Skeletal muscle tissue (tissue), 4 donors: Measurements from ENCODE around the gene ACER3. TPM values are rescaled to one million over a fixed set of nuclear protein-coding genes. Genes with fewer than 3 reads are reported as not detected.

Experiments
- H3K27ac ChIP-seq: one replicate; pipeline ENCODE4 v1.7.0; 2013; ENCODE audit warnings: mild to moderate bottlenecking, low read depth, low read length, inconsistent platforms
- H3K27me3 ChIP-seq, 3 donors: one replicate each; pipeline ENCODE4 v1.7.0; 2013; ENCODE audit warnings: low read length in 3 of 3; ENCODE audit not compliant: control insufficient read depth in 3 of 3, insufficient read depth in 3 of 3
- H3K36me3 ChIP-seq, 3 donors: one replicate each; pipeline ENCODE4 v1.7.0; 2013; ENCODE audit warnings: low read length in 3 of 3; ENCODE audit not compliant: control insufficient read depth in 3 of 3, insufficient read depth in 3 of 3
- H3K4me1 ChIP-seq, 3 donors: one replicate each; pipeline ENCODE4 v1.7.0; 2013; ENCODE audit warnings: low read length in 3 of 3, mild to moderate bottlenecking in 3 of 3; ENCODE audit not compliant: control insufficient read depth in 3 of 3, insufficient read depth in 3 of 3
- H3K4me3 ChIP-seq, 3 donors: one replicate each; pipeline ENCODE4 v1.7.0; 2013; ENCODE audit warnings: low read length in 3 of 3
- H3K9ac ChIP-seq, 3 donors: one replicate each; pipeline ENCODE4 v1.7.0; 2013; ENCODE audit warnings: low read length in 3 of 3, mild to moderate bottlenecking in 3 of 3, moderate library complexity in 2 of 3, low read depth in 1 of 3
- H3K9me3 ChIP-seq, 3 donors: one replicate each; pipeline ENCODE4 v1.7.0; 2013; ENCODE audit warnings: low read length in 3 of 3; ENCODE audit not compliant: control insufficient read depth in 3 of 3
- total RNA-seq: library from RNA; depleted of rRNA; stranded (reverse); fragments of >200 nt; gene quantifications from one replicate; pipeline ENCODE4 v1.2.3, GENCODE V29; 2014
- donor health status: Osteomylitis.

Gene ACER3
- total RNA-seq, 1 donor from 2014 or later, result 7.3 TPM

DNA sequence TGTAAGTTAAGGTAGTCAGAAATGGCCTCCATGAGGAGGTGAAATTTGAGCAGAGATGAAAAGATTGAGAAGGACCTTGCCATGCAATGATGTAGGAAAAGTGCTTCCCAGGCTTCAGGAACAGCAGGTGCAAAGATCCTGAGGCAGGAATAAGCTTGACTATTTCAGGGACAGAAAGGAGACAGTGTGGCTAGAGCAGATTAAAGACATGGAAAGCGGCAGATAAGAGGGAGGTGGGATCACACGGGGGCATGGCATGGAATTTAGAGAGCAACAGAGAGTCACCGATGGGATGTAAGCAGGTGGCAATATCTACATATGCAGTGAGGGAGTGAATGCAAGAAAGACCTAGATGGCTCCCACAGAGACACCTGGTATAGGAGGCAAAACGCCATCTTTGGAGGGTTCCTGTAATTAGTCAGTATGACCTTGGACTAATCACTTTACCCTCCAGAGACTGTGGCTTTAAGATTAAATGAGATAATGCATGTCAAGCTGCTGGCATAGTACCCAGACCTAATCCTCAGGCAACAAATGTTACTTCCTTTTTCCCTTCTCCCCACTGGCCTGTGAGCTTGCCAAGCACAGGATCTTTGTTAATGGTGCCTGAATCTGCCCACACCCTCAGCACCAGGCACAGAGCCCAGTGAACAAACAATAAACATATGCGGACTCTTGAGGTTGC, 24.6 kb upstream of the ACER3 start:
- H3K27me3 ChIP-seq, result peaks cover 0 to 18% (median 7%) of the 10 kb centered on the region in 3 donors
- no peaks in the 10 kb centered on the region for H3K36me3 ChIP-seq
- no peak overlapping the region for H3K4me3 ChIP-seq
- no peaks in the 10 kb centered on the region for H3K9me3 ChIP-seq
- no peak overlapping the region for H3K9ac ChIP-seq
- peak overlapping the region; percentile 36 for H3K27ac ChIP-seq
- peaks cover 6 to 19% (median 14%) of the 10 kb centered on the region in 3 donors for H3K4me1 ChIP-seq

DNA sequence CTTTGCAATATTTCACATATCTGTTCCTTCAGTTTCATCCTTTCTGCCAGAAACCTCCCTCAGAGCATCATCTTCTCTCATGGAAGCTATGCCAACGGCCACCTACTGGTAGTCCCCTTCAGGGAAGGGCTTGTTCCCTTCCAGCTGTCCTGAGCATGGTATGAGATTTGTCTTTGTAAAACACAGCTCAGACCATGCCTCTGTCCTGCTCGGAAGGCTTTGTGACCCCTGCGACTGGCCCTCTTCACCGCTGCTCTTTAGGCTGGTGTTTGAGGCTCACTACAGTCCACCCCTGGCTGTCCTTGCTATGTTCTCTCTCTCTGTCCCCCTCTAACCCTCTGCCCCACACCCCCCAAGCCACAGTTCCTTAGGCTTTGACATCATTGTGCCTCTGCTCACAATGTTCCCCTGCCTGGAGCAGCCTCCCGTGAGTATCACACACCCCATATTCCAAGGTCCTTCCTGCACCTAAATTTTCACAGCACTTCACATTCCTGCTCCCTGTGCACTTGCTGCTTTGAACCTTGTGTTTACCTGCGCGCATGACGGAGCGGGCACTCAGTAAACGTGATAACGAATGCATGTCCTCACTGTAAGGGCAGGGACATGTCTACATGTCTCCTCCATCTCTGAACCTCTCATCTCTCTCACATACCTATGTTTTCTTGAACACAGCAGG, 24.0 kb upstream of the ACER3 start:
- H3K9ac ChIP-seq, result no peak overlapping the region
- H3K36me3 ChIP-seq, result no peaks in the 10 kb centered on the region
- no peak overlapping the region for H3K4me3 ChIP-seq
- no peak overlapping the region for H3K27ac ChIP-seq
- no peaks in the 10 kb centered on the region for H3K9me3 ChIP-seq
- H3K4me1 ChIP-seq, result peaks cover 6 to 19% (median 14%) of the 10 kb centered on the region in 3 donors
- peaks cover 0 to 18% (median 7%) of the 10 kb centered on the region in 3 donors for H3K27me3 ChIP-seq

DNA sequence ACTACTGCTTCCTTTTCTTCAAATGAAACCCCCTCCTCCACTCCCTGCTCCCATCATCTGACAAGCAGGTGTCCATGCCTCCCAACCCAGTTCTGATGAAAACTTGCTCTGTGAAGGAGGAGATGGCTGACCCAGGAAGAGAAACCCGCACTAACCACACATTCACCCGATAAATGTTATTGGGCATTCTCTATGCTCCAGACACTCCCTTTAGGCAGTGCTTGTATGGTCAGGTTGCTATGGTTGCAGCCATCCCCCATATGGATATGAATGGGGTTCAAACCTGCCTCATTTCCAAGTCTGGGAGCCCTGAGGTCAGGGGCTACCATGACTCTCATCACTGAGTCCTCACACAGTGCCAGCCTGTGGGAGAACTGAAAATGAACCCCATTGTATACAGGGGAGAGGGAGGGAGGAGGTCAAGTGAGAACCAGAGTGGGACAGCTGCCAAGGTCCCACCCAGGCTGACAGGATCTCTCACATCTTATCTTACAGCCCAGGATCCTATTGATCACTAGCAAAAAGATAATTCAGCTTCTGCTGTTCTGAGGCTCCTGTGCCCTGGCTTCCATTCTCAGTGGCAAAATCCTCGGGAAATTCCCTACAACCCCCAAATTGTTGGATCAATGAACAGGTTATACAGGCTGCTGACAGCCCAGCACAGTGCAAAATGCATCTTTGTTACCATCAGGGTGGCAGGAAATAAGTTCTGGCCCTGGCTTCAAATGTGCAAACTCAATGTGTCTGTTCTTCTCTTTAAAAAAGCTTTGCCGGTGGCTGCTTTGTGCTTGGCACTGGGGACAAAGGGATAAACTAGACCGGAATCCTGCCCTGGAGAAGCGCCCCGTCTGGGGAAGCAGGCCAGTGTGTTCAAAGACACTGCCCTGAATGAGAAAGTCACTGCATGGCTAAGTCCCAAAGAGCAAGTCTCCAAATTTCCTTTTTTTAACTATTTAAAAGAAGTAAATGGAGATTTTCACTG, 22.7 kb upstream of the ACER3 start:
- Histone ChIP-seq H3K27me3 (peaks cover 0 to 18% (median 7%) of the 10 kb centered on the region in 3 donors), H3K9ac (no peak overlapping the region), H3K27ac (no peak overlapping the region), H3K4me1 (peaks cover 6 to 19% (median 14%) of the 10 kb centered on the region in 3 donors), H3K9me3 (no peaks in the 10 kb centered on the region), H3K36me3 (no peaks in the 10 kb centered on the region), H3K4me3 (no peak overlapping the region)

DNA sequence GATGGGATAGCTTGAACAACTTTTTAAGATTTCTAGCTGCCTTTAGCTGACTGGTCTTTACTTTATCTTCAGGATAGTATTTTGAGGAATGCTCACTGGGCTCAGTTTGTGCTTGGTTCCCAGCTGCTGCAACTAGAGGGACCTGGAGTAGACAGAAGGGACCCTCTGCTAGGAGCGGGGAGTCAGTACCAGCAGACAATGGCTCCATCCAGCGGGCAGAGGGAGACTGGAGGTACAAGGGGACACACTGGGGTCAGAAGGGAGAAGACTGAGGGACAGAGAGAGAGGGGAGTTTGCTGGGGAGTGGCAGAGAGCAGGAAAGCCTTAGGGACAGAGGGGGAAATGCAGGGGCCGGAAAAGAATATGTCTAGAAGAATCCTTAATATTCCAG, 22.0 kb upstream of the ACER3 start:
- Histone ChIP-seq H3K9me3 (no peaks in the 10 kb centered on the region), H3K36me3 (no peaks in the 10 kb centered on the region), H3K27me3 (peaks cover 0 to 18% (median 7%) of the 10 kb centered on the region in 3 donors), H3K9ac (no peak overlapping the region), H3K4me1 (peaks cover 6 to 19% (median 14%) of the 10 kb centered on the region in 3 donors), H3K27ac (no peak overlapping the region), H3K4me3 (no peak overlapping the region)

DNA sequence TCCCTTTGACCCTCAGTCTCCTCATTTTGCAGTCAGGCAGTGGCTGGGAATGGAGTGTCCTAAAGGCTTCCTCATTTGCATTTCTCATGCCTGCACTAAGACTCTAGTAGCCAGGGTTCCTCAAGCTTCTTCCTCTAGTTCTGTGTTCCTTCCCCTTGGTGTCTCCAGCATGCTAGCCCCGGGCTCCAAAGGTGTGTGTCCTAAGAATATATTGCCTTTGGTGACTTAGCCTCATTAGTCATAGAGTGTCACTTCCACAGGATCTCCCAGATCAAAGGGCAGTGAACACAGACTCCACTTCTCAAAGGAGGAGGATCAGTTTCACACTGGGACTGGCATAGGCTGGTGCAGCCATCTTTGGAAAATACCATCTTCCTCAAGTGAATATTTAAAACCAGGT, 21.4 kb upstream of the ACER3 start:
- no peak overlapping the region for H3K27ac ChIP-seq

DNA sequence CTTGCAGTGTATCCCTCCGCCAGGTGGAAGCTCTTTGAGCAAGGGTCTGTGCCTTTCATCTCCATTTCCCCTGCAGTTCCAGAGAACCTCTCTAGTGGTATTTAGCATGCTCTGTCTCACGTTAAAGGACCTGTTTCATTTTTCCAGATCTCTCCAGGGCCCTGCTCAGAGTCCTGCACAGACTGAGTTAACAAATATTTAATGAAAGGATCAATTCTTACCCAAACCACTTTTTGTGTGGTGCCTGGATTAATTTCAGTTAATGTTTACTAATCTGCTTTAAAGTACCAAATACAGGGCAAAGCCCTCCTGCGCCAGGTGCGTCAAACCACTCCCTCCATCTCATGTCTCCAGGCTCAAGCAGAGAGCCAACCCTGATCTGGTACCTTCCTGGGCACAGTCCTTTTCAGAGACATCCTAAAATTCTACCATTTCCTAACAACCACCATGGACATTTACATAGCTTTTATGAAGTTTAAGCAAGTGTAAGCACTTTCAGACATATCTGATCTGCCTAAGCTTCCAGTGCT, 18.7 kb upstream of the ACER3 start:
- Histone ChIP-seq H3K36me3 (no peaks in the 10 kb centered on the region), H3K4me3 (no peak overlapping the region), H3K27me3 (peaks cover 0 to 13% (median 7%) of the 10 kb centered on the region in 3 donors), H3K4me1 (peaks cover 3 to 11% (median 7%) of the 10 kb centered on the region in 3 donors), H3K9ac (no peak overlapping the region), H3K27ac (no peak overlapping the region), H3K9me3 (no peaks in the 10 kb centered on the region)

More for the DNA sequence above, 21.4 kb upstream of the ACER3 start:
- H3K9ac ChIP-seq, result no peak overlapping the region
- H3K4me3 ChIP-seq, result no peak overlapping the region
- H3K27me3 ChIP-seq, result peaks cover 0 to 18% (median 7%) of the 10 kb centered on the region in 3 donors
- no peaks in the 10 kb centered on the region for H3K36me3 ChIP-seq
- peaks cover 6 to 19% (median 14%) of the 10 kb centered on the region in 3 donors for H3K4me1 ChIP-seq
- no peaks in the 10 kb centered on the region for H3K9me3 ChIP-seq

DNA sequence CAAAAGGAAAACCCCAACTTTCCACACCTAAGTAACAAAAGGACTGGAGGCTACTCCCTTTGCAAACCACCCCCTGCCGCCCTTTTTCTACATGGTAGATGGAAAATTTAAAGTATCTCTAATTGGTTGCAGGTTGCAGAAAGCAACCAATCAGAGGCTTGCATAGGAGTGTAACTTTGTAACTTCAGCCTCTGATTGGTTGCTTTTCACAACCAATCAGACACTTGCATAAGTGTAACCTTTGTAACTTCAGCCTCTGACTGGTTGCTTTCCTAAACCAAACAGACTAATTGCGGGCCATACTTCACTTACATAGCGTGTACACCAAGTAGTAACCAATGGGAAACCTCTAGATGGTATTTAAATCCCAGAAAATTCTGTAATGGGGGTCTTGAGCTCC, 16.8 kb upstream of the ACER3 start:
- H3K4me1 ChIP-seq, result peaks cover 0 to 2% (median 0%) of the 10 kb centered on the region in 3 donors
- H3K9me3 ChIP-seq, result no peaks in the 10 kb centered on the region
- no peak overlapping the region for H3K4me3 ChIP-seq
- no peaks in the 10 kb centered on the region for H3K36me3 ChIP-seq
- H3K27me3 ChIP-seq, result peaks cover 0 to 6% (median 0%) of the 10 kb centered on the region in 3 donors
- no peak overlapping the region for H3K27ac ChIP-seq
- H3K9ac ChIP-seq, result no peak overlapping the region

DNA sequence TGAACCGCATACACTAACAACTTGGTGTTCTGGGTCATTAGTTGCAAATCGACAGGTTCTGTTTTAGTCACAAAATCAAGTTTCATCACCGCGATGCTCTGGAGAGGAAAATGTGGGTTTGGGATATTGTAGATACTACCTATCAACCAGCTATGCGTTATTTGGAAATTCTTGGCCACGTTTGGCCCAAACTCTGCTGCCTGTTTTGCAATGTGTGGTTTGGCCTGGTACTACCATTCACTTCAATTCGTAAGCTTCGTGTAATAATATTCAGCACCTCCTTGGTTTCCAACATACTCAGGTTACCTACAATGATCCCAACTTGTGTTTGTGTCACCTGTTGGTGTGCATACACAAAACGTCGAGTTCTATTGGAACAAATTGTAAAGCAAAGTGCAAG, 16.2 kb upstream of the ACER3 start:
- Histone ChIP-seq H3K4me1 (no peaks in the 10 kb centered on the region), H3K9ac (no peak overlapping the region), H3K9me3 (no peaks in the 10 kb centered on the region), H3K27me3 (peaks cover 0 to 3% (median 0%) of the 10 kb centered on the region in 3 donors), H3K4me3 (no peak overlapping the region), H3K27ac (no peak overlapping the region), H3K36me3 (no peaks in the 10 kb centered on the region)

DNA sequence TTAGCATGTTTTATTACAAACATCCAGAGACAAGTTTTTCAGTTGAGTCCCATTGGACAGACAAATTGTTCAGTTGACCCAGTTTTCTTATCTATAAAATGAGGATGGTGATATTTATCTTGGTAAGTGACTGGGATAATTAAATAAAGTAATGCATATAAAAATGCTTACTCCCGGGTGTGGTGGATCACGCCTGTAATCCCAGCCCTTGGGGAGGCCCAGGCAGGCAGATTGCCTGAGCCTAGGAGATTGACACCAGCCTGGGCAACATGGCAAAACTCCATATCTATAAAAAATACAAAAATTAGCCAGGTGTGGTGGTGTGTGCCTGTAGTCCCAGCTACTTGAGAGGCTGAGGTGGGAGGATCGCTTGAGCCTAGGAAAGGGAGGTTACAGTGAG, 15.6 kb upstream of the ACER3 start:
- H3K9ac ChIP-seq, result no peak overlapping the region
- H3K36me3 ChIP-seq, result no peaks in the 10 kb centered on the region
- H3K9me3 ChIP-seq, result no peaks in the 10 kb centered on the region
- H3K27ac ChIP-seq, result no peak overlapping the region
- no peaks in the 10 kb centered on the region for H3K27me3 ChIP-seq
- no peaks in the 10 kb centered on the region for H3K4me1 ChIP-seq
- no peak overlapping the region for H3K4me3 ChIP-seq
